Endodermal cell (in vitro differentiated cells): ENCODE results near the gene ARL9. TPM values are rescaled to one million over a fixed set of nuclear protein-coding genes. Genes with fewer than 3 reads are reported as not detected.
A peak's percentile ranks its signal among the peaks of the same experiment; 100 is the strongest.
"Not testable (repeated sequence)": the region's sequence is repeated elsewhere in the genome, so short reads cannot be mapped to it uniquely, and the experiment has no call there.

Experiments
- DNase-seq: peaks from one replicate; pipeline ENCODE4 v3.0.0-alpha.2; 2017
- H3K27ac ChIP-seq: 2 replicates; pipeline ENCODE4 v1.5.1; 2013; ENCODE audit warnings: mild to moderate bottlenecking, low read depth, low read length, moderate library complexity
- H3K27me3 ChIP-seq: 2 replicates; pipeline ENCODE4 v1.6.1; 2013; ENCODE audit warnings: mild to moderate bottlenecking, low read length, moderate library complexity; ENCODE audit not compliant: insufficient read depth, control insufficient read depth, poor library complexity, severe bottlenecking
- H3K36me3 ChIP-seq: 2 replicates; pipeline ENCODE4 v1.7.0; 2013; ENCODE audit warnings: mild to moderate bottlenecking, low read length, moderate library complexity; ENCODE audit not compliant: control insufficient read depth, insufficient read depth
- H3K4me1 ChIP-seq: one replicate; pipeline ENCODE4 v1.7.0; 2013; ENCODE audit warnings: low read length; ENCODE audit not compliant: control insufficient read depth, insufficient read depth
- H3K4me3 ChIP-seq: 2 replicates; pipeline ENCODE4 v1.5.1; 2013; ENCODE audit warnings: mild to moderate bottlenecking, low read length, moderate library complexity
- H3K9ac ChIP-seq: 2 replicates; pipeline ENCODE4 v1.6.1; 2013; ENCODE audit warnings: mild to moderate bottlenecking, low read length, moderate library complexity; ENCODE audit not compliant: poor library complexity, severe bottlenecking; ENCODE audit errors: extremely low read depth
- H3K9me3 ChIP-seq: 2 replicates; pipeline ENCODE4 v1.6.1; 2013; ENCODE audit warnings: mild to moderate bottlenecking, low read length, moderate library complexity; ENCODE audit not compliant: control insufficient read depth
- H3K27ac Mint-ChIP-seq: 2 replicates; pipeline ENCODE4 v1.8.0; 2020; ENCODE audit warnings: mixed read lengths
- H3K27me3 Mint-ChIP-seq: 2 replicates; pipeline ENCODE4 v1.8.0; 2021; ENCODE audit warnings: mild to moderate bottlenecking, mixed read lengths; ENCODE audit not compliant: insufficient read depth
- H3K36me3 Mint-ChIP-seq: 2 replicates; pipeline ENCODE4 v1.8.0; 2020; ENCODE audit warnings: low read depth, mixed read lengths
- H3K4me1 Mint-ChIP-seq: 2 replicates; pipeline ENCODE4 v1.8.0; 2020; ENCODE audit warnings: mixed read lengths
- H3K4me3 Mint-ChIP-seq: 2 replicates; pipeline ENCODE4 v1.8.0; 2020; ENCODE audit warnings: mild to moderate bottlenecking, moderate library complexity, mixed read lengths
- H3K9me3 Mint-ChIP-seq: 2 replicates; pipeline ENCODE4 v1.8.0; 2020; ENCODE audit warnings: mild to moderate bottlenecking, mixed read lengths
- WGBS, 2 experiments: methylation state at CpG; one replicate each; pipeline versions ENCODE4 v1.1.5 to v1.1.7; 2013; ENCODE audit warnings: missing lambda C conversion rate in 2 of 2, mixed read lengths in 1 of 2; ENCODE audit not compliant: insufficient coverage in 1 of 2, insufficient read length in 1 of 2; 5-methylcytosine and 5-hydroxymethylcytosine counted together
- total RNA-seq, 2 donors: library from RNA; stranded (reverse); fragmentation: NEBNext Ultra II Directional in 1 of 2; extraction: Animal tissue kit (Norgen Biotek cat#: 25700) in 1 of 2; gene quantifications; 2 replicates in 1 of 2; 3 replicates in 1 of 2; pipeline ENCODE4 v1.2.1, GENCODE V29; 2021
- TF ChIP-seq, protein P1 (sequence below): fragments of 200-600 bp; sonication (generic); conservative IDR thresholded peaks from 2 replicates; pipeline ENCODE4 v1.5.0; 2021; ENCODE audit warnings: antibody characterized with exemption, mild to moderate bottlenecking

Gene ARL9
- total RNA-seq, 2 donors from 2014 or later: 0.20 TPM; not detected in 1

DNA sequence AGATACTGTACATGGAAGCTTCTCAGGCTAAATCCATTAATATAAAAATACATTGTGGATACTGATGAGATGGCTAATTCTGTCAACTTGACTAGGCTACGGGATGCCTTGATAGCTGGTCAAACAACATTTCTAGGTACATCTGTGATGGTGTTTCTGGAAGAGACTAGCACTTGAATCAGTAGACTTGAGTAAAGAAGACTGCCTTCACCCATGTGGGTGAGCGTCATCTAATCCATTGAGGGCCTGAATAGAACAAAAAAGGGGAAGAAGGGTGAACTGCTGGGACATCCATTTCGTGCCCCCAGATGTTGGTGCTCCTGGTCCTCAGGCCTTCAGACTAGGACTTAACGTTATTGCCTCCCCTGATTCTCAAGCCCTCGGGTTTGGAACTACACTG lies 41.9 kb upstream of the ARL9 start:
- Mint-ChIP-seq H3K27ac (no peak overlapping the region), H3K4me1 (peaks cover 16% of the 10 kb centered on the region), H3K36me3 (peaks cover 38% of the 10 kb centered on the region), H3K4me3 (no peak overlapping the region), H3K27me3 (no peaks in the 10 kb centered on the region), H3K9me3 (no peaks in the 10 kb centered on the region)
- H3K9me3 ChIP-seq: no peaks in the 10 kb centered on the region
- H3K4me3 ChIP-seq: no peak overlapping the region
- no peak overlapping the region for H3K9ac ChIP-seq
- H3K27me3 ChIP-seq: no peaks in the 10 kb centered on the region
- peaks cover 45% of the 10 kb centered on the region for H3K36me3 ChIP-seq
- no peak for DNase-seq
- H3K4me1 ChIP-seq: peaks cover 5% of the 10 kb centered on the region
- H3K27ac ChIP-seq: no peak overlapping the region
- 92% methylated on average over 5 of the region's 5 CpGs for WGBS, 2 experiments
- TF ChIP-seq, protein P1, sequence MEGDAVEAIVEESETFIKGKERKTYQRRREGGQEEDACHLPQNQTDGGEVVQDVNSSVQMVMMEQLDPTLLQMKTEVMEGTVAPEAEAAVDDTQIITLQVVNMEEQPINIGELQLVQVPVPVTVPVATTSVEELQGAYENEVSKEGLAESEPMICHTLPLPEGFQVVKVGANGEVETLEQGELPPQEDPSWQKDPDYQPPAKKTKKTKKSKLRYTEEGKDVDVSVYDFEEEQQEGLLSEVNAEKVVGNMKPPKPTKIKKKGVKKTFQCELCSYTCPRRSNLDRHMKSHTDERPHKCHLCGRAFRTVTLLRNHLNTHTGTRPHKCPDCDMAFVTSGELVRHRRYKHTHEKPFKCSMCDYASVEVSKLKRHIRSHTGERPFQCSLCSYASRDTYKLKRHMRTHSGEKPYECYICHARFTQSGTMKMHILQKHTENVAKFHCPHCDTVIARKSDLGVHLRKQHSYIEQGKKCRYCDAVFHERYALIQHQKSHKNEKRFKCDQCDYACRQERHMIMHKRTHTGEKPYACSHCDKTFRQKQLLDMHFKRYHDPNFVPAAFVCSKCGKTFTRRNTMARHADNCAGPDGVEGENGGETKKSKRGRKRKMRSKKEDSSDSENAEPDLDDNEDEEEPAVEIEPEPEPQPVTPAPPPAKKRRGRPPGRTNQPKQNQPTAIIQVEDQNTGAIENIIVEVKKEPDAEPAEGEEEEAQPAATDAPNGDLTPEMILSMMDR: no peak

DNA sequence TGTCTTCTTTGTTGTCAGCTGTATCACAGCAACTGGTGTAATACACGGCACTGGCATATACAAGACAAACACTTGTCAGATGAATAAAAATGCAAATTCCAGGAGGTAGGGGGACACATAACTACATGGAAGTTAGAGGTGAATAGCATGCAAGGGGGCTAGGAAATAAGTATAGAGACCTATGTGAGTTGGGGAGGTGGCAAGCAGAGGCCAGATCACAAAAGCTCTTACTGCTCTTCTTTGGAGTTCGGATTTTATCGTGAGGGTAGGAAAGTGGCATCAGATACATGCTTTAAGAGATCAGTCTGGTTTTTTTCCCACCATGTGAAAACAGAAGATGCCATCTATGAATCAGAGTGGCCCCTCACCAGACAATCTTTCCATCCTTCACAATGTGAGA lies 41.0 kb upstream of the ARL9 start:
- Histone ChIP-seq H3K9me3 (no peaks in the 10 kb centered on the region), H3K27ac (no peak overlapping the region), H3K9ac (no peak overlapping the region), H3K36me3 (peaks cover 39% of the 10 kb centered on the region), H3K27me3 (no peaks in the 10 kb centered on the region), H3K4me3 (peak overlapping the region; percentile 95), H3K4me1 (peaks cover 5% of the 10 kb centered on the region)
- Mint-ChIP-seq H3K4me1 (peaks cover 24% of the 10 kb centered on the region), H3K27ac (no peak overlapping the region), H3K9me3 (no peaks in the 10 kb centered on the region), H3K27me3 (no peaks in the 10 kb centered on the region), H3K4me3 (no peak overlapping the region), H3K36me3 (peaks cover 34% of the 10 kb centered on the region)
- TF ChIP-seq, protein P1: no peak
- 81 to 90% methylated on average over 2 to 3 of the region's 3 CpGs for WGBS, 2 experiments
- no peak for DNase-seq

DNA sequence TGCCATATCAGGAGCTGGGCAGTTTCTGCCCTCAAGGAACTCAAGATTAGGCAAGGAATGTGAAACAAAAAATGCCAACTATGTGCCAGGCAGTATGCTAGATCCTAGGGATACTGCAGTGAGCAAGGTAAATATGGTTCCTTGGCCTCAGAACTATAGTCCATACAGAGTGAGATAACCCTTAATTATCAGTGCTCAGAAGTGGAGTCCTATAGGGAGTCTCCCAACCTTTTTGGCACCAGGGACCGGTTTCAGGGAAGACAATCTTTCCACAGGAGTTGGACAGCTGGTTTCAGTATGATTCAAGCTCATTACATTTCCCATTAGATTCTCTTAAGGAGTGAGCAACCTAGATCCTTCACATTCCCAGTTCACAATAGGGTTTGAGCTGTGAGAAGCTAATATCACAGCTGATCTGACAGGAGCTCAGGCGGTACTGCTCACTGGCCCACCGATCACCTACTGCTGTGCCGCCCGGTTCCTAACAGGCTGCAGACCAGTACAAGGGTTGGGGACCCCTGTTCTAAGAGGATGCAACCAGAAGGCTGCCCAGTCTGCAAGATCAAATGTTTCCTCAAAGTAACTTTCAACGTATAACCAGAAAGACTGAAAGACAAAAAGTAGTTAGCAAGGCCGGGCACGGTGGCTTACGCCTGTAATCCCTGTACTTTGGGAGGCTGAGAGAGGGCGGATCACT lies 39.8 kb upstream of the ARL9 start:
- H3K4me1 Mint-ChIP-seq: peaks cover 24% of the 10 kb centered on the region
- TF ChIP-seq, protein P1: no peak
- H3K36me3 Mint-ChIP-seq: peaks cover 35% of the 10 kb centered on the region
- Histone ChIP-seq H3K9ac (peak overlapping the region; percentile 96), H3K27me3 (no peaks in the 10 kb centered on the region), H3K9me3 (no peaks in the 10 kb centered on the region), H3K4me1 (peaks cover 5% of the 10 kb centered on the region), H3K4me3 (peak overlapping the region; percentile 95), H3K36me3 (peaks cover 39% of the 10 kb centered on the region), H3K27ac (no peak overlapping the region)
- H3K27me3 Mint-ChIP-seq: no peaks in the 10 kb centered on the region
- WGBS, 2 experiments: 68 to 78% methylated on average over 10 of the region's 10 CpGs
- peak; percentile 53 for DNase-seq
- no peaks in the 10 kb centered on the region for H3K9me3 Mint-ChIP-seq
- peak overlapping the region; percentile 98 for H3K4me3 Mint-ChIP-seq
- H3K27ac Mint-ChIP-seq: peak overlapping the region; percentile 99

DNA sequence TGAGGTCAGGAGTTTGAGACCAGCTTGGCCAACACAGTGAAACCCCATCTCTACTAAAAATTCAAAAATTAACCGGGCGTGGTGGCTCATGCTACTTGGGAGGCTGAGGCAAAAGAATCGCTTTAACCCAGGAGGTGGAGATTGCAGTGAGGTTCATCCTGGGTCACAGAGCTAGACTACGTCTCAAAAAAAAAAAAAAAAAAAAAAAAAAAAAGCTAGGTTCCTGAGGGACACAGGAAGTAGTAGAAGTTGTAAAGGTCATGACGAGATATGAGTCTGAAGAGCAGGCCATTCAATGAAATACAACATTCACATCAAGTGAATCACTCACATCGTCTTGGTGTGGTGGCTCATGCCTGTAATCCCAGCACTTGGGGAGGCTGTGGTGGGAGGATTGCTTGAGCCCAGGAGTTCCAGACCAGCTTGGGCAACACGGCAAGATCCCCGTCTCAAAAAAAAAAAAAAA lies 39.3 kb upstream of the ARL9 start:
- H3K9ac ChIP-seq: peak overlapping the region; percentile 96
- not testable (repeated sequence) for H3K27ac ChIP-seq

More for the DNA sequence above, 39.3 kb upstream of the ARL9 start:
- H3K27me3 ChIP-seq, H3K27me3 Mint-ChIP-seq, DNase-seq, H3K9me3 Mint-ChIP-seq, H3K4me1 ChIP-seq, H3K9me3 ChIP-seq: not testable (repeated sequence)
- Histone ChIP-seq H3K36me3 (peaks cover 39% of the 10 kb centered on the region), H3K4me3 (peak overlapping the region; percentile 95)
- Mint-ChIP-seq H3K27ac (peak overlapping the region; percentile 99), H3K36me3 (peaks cover 34% of the 10 kb centered on the region), H3K4me3 (peak overlapping the region; percentile 98), H3K4me1 (peaks cover 24% of the 10 kb centered on the region)
- 0 to 36% methylated on average over 2 to 7 of the region's 8 CpGs for WGBS, 2 experiments
